Ovary (tissue), 9 donors: ENCODE measurements around the gene CDK5RAP2. TPM values are rescaled to one million over a fixed set of nuclear protein-coding genes. Genes with fewer than 3 reads are reported as not detected.
"Not testable (repeated sequence)": the region's sequence is repeated elsewhere in the genome, so short reads cannot be mapped to it uniquely, and the experiment has no call there.

Experiments
- DNase-seq, 5 donors: peaks; one replicate each; pipeline ENCODE4 v3.0.0-alpha.2; 2019 to 2020
- H3K27ac ChIP-seq, 2 donors: fragments of 200-600 bp; one replicate each; pipeline versions ENCODE4 v1.5.1 to v1.8.0; 2019 to 2022
- H3K27me3 ChIP-seq: fragments of 200-600 bp; one replicate; pipeline ENCODE4 v1.8.0; 2022
- H3K36me3 ChIP-seq: fragments of 200-600 bp; sonication (generic); one replicate; pipeline ENCODE4 v1.5.1; 2019
- H3K4me1 ChIP-seq: one replicate; pipeline ENCODE4 v1.8.1; 2013; ENCODE audit warnings: mild to moderate bottlenecking, moderate library complexity; ENCODE audit not compliant: insufficient read depth
- H3K4me3 ChIP-seq: fragments of 200-600 bp; sonication (generic); one replicate; pipeline ENCODE4 v1.5.1; 2017
- H3K9me3 ChIP-seq, 2 donors: fragments of 200-600 bp in 1 of 2; sonication (generic) in 1 of 2; one replicate each; pipeline versions ENCODE4 v1.5.1 to v1.8.1; 2013 to 2019; ENCODE audit warnings: mild to moderate bottlenecking in 1 of 2, moderate library complexity in 1 of 2
- CTCF ChIP-seq, 3 donors: fragments of 450-650 bp in 2 of 3; fragments of 200-600 bp in 1 of 3; IDR thresholded peaks; one replicate each; pipeline versions ENCODE4 v1.5.1 to v1.8.0; 2016 to 2022; ENCODE audit warnings: antibody characterized with exemption in 3 of 3, mild to moderate bottlenecking in 1 of 3
- EP300 ChIP-seq: sonication (generic); formaldehyde crosslinking; IDR thresholded peaks from one replicate; pipeline ENCODE4 v1.6.1; 2017; ENCODE audit warnings: antibody characterized with exemption
- POLR2A ChIP-seq: fragments of 450-650 bp; IDR thresholded peaks from one replicate; pipeline ENCODE4 v1.6.1; 2017; ENCODE audit warnings: antibody characterized with exemption, mild to moderate bottlenecking, moderate library complexity
- WGBS, 3 donors: extraction: QIAGEN DNeasy Blood & Tissue Kit in 1 of 3; methylation state at CpG; one replicate each; pipeline versions ENCODE4 v1.1.5 to v1.1.7; 2013 to 2017; 5-methylcytosine and 5-hydroxymethylcytosine counted together
- intact Hi-C, 4 donors: fragments of 100-400 bp; cut with DNase I; formaldehyde crosslinking; loops; one replicate each; pipeline versions ENCODE4 v1.11.0 to v1.15.1; 2022 to 2023
- polyA plus RNA-seq, 2 donors: library from polyadenylated mRNA; stranded (reverse); fragments of 200-250 nt in 1 of 2; fragments of 350-450 nt in 1 of 2; fragmentation: Illumina TruSeq in 1 of 2; extraction: RNeasy Lipid Tissue Mini Kit (QIAGEN cat#74804) in 1 of 2; gene quantifications; one replicate each; pipeline ENCODE4 v1.2.3, GENCODE V29; 2013 to 2014
- total RNA-seq, 7 donors: library from RNA; depleted of rRNA in 2 of 7; stranded (reverse); fragments of >200 nt in 2 of 7; fragmentation: NEBNext Ultra II Directional in 3 of 7; extraction: Animal tissue kit (Norgen Biotek cat#: 25700) in 3 of 7; gene quantifications; one replicate each; pipeline versions ENCODE4 v1.1.0 to v1.2.4, GENCODE V29; 2016 to 2023
- donor health status: DM: no; HTN: no; CAD: no; lungs with moderate emphysema.
- donor health status: DM: no; HTN: no; CAD: no.
- donor health status: Bipolar disorder and iron deficiency.
- donor health status: DM: yes; HTN: yes; CAD: no.
- donor health status: DM: no; HTN: no; CAD: no.
- donor health status: DM: yes; HTN: yes; CAD: no.

CDK5RAP2 gene
- total and polyA plus RNA-seq, 9 donors, result 30.8 to 61.1 (median 44.7) TPM

- intact Hi-C loops, result no loop called here
- TF ChIP-seq POLR2A (no peak), CTCF (IDR thresholded peaks at IDR 0.05) (no peak), EP300 (no peak)
These were observed 23.2 kb downstream of the CDK5RAP2 start for GRCh38 chr9:120556775-120557174.

GRCh38 chr9:120555839-120556238, 24.1 kb downstream of the CDK5RAP2 start:
- intact Hi-C loops, result no loop called here
- Histone ChIP-seq H3K27ac (no peak overlapping the region), H3K4me1 (peaks cover 14% of the 10 kb centered on the region), H3K36me3 (no peaks in the 10 kb centered on the region), H3K27me3 (no peaks in the 10 kb centered on the region), H3K9me3 (no peaks in the 10 kb centered on the region), H3K4me3 (no peak overlapping the region)
- TF ChIP-seq POLR2A (no peak), EP300 (no peak), CTCF (IDR thresholded peaks at IDR 0.05) (no peak)
- DNase-seq, result no peak
- WGBS, 3 donors, result 95 to 97% (median 95%) methylated on average over 4 of the region's 4 CpGs

More at GRCh38 chr9:120556775-120557174, 23.2 kb downstream of the CDK5RAP2 start:
- Histone ChIP-seq H3K4me1 (peaks cover 15% of the 10 kb centered on the region), H3K36me3 (no peaks in the 10 kb centered on the region), H3K4me3 (no peak overlapping the region), H3K27me3 (no peaks in the 10 kb centered on the region), H3K9me3 (no peaks in the 10 kb centered on the region), H3K27ac (no peak overlapping the region)
- DNase-seq, result no peak
- 83 to 88% (median 86%) methylated on average over 3 of the region's 3 CpGs for WGBS, 3 donors

GRCh38 chr9:120552210-120552704, 27.7 kb downstream of the CDK5RAP2 start:
- DNase-seq, H3K4me1 ChIP-seq, H3K27me3 ChIP-seq, intact Hi-C loops, H3K27ac ChIP-seq, H3K36me3 ChIP-seq, H3K4me3 ChIP-seq, H3K9me3 ChIP-seq: not testable (repeated sequence)
- WGBS, 3 donors, result 91 to 98% (median 95%) methylated on average over 6 of the region's 7 CpGs

GRCh38 chr9:120545701-120546550, 34.0 kb downstream of the CDK5RAP2 start:
- WGBS, 3 donors, result 35 to 57% (median 42%) methylated on average over 6 of the region's 6 CpGs
- Histone ChIP-seq H3K36me3 (no peaks in the 10 kb centered on the region), H3K4me1 (no peaks in the 10 kb centered on the region), H3K27ac (no peak overlapping the region), H3K4me3 (no peak overlapping the region), H3K9me3 (no peaks in the 10 kb centered on the region), H3K27me3 (no peaks in the 10 kb centered on the region)
- DNase-seq, result no peak
- intact Hi-C loops, result no loop called here
- TF ChIP-seq POLR2A (no peak), CTCF (IDR thresholded peaks at IDR 0.05) (no peak), EP300 (no peak)

- WGBS, 3 donors, result 89 to 93% (median 90%) methylated on average over 1 of the region's 1 CpG
- intact Hi-C loops, result no loop called here
- H3K4me1 ChIP-seq, result no peaks in the 10 kb centered on the region
These were observed 35.5 kb downstream of the CDK5RAP2 start for GRCh38 chr9:120544441-120544840.

More at GRCh38 chr9:120544441-120544840, 35.5 kb downstream of the CDK5RAP2 start:
- DNase-seq, result no peak
- H3K36me3 ChIP-seq, result no peaks in the 10 kb centered on the region
- no peaks in the 10 kb centered on the region for H3K9me3 ChIP-seq
- TF ChIP-seq CTCF (IDR thresholded peaks at IDR 0.05), result no peak
- no peak for TF ChIP-seq POLR2A
- TF ChIP-seq EP300, result no peak
- no peaks in the 10 kb centered on the region for H3K27me3 ChIP-seq
- no peak overlapping the region for H3K4me3 ChIP-seq
- no peak overlapping the region for H3K27ac ChIP-seq
